ENCODE measurements around the gene S1PR3.

Gene S1PR3

GRCh38 chr9:89046832-89047231 lies 55.6 kb downstream of the S1PR3 start:
- no peak overlapping the region for H3K27ac ChIP-seq (ENCODE audit: insufficient read depth, low read length, poor library complexity, severe bottlenecking)
- no peak overlapping the region for H3K4me3 ChIP-seq (ENCODE audit: insufficient read depth, low read depth, low read length, poor library complexity, severe bottlenecking)
- no peaks in the 10 kb centered on the region for H3K4me1 ChIP-seq (ENCODE audit: control insufficient read depth, insufficient read depth, low read length, poor library complexity, severe bottlenecking)
- H3K36me3 ChIP-seq (ENCODE audit: control insufficient read depth, insufficient read depth, low read length) = no peaks in the 10 kb centered on the region
- no peaks in the 10 kb centered on the region for H3K27me3 ChIP-seq (replicated peaks; ENCODE audit: control insufficient read depth, insufficient read depth, low read length, poor library complexity, severe bottlenecking)
- DNase-seq = no peak
- H3K9me3 ChIP-seq (ENCODE audit: control insufficient read depth, low read length) = no peaks in the 10 kb centered on the region

GRCh38 chr9:89047667-89048066 lies 56.4 kb downstream of the S1PR3 start:
- no peaks in the 10 kb centered on the region for H3K27me3 ChIP-seq (replicated peaks; ENCODE audit: control insufficient read depth, insufficient read depth, low read length, poor library complexity, severe bottlenecking)
- no peak overlapping the region for H3K27ac ChIP-seq (ENCODE audit: insufficient read depth, low read length, poor library complexity, severe bottlenecking)
- no peak for DNase-seq
- H3K4me3 ChIP-seq (ENCODE audit: insufficient read depth, low read depth, low read length, poor library complexity, severe bottlenecking) = no peak overlapping the region
- no peaks in the 10 kb centered on the region for H3K36me3 ChIP-seq (ENCODE audit: control insufficient read depth, insufficient read depth, low read length)
- H3K4me1 ChIP-seq (ENCODE audit: control insufficient read depth, insufficient read depth, low read length, poor library complexity, severe bottlenecking) = no peaks in the 10 kb centered on the region
- no peaks in the 10 kb centered on the region for H3K9me3 ChIP-seq (ENCODE audit: control insufficient read depth, low read length)

GRCh38 chr9:89048616-89049015 lies 57.3 kb downstream of the S1PR3 start:
- Histone ChIP-seq H3K4me3 (ENCODE audit: insufficient read depth, low read depth, low read length, poor library complexity, severe bottlenecking) (no peak overlapping the region), H3K4me1 (ENCODE audit: control insufficient read depth, insufficient read depth, low read length, poor library complexity, severe bottlenecking) (no peaks in the 10 kb centered on the region), H3K27ac (ENCODE audit: insufficient read depth, low read length, poor library complexity, severe bottlenecking) (no peak overlapping the region), H3K27me3 (replicated peaks; ENCODE audit: control insufficient read depth, insufficient read depth, low read length, poor library complexity, severe bottlenecking) (no peaks in the 10 kb centered on the region), H3K36me3 (ENCODE audit: control insufficient read depth, insufficient read depth, low read length) (no peaks in the 10 kb centered on the region), H3K9me3 (ENCODE audit: control insufficient read depth, low read length) (no peaks in the 10 kb centered on the region)
- DNase-seq = no peak

GRCh38 chr9:89049646-89050045 lies 58.4 kb downstream of the S1PR3 start:
- H3K9me3 ChIP-seq (ENCODE audit: control insufficient read depth, low read length) = no peaks in the 10 kb centered on the region
- H3K4me3 ChIP-seq (ENCODE audit: insufficient read depth, low read depth, low read length, poor library complexity, severe bottlenecking) = no peak overlapping the region
- no peaks in the 10 kb centered on the region for H3K4me1 ChIP-seq (ENCODE audit: control insufficient read depth, insufficient read depth, low read length, poor library complexity, severe bottlenecking)
- no peaks in the 10 kb centered on the region for H3K36me3 ChIP-seq (ENCODE audit: control insufficient read depth, insufficient read depth, low read length)
- no peak for DNase-seq
- no peaks in the 10 kb centered on the region for H3K27me3 ChIP-seq (replicated peaks; ENCODE audit: control insufficient read depth, insufficient read depth, low read length, poor library complexity, severe bottlenecking)
- no peak overlapping the region for H3K27ac ChIP-seq (ENCODE audit: insufficient read depth, low read length, poor library complexity, severe bottlenecking)

GRCh38 chr9:89051421-89052025 lies 60.3 kb downstream of the S1PR3 start:
- Histone ChIP-seq H3K27ac (ENCODE audit: insufficient read depth, low read length, poor library complexity, severe bottlenecking) (no peak overlapping the region), H3K27me3 (replicated peaks; ENCODE audit: control insufficient read depth, insufficient read depth, low read length, poor library complexity, severe bottlenecking) (no peaks in the 10 kb centered on the region), H3K4me3 (ENCODE audit: insufficient read depth, low read depth, low read length, poor library complexity, severe bottlenecking) (no peak overlapping the region), H3K4me1 (ENCODE audit: control insufficient read depth, insufficient read depth, low read length, poor library complexity, severe bottlenecking) (no peaks in the 10 kb centered on the region), H3K36me3 (ENCODE audit: control insufficient read depth, insufficient read depth, low read length) (no peaks in the 10 kb centered on the region), H3K9me3 (ENCODE audit: control insufficient read depth, low read length) (no peaks in the 10 kb centered on the region)
- DNase-seq = no peak

- Histone ChIP-seq H3K4me1 (ENCODE audit: control insufficient read depth, insufficient read depth, low read length, poor library complexity, severe bottlenecking) (no peaks in the 10 kb centered on the region), H3K36me3 (ENCODE audit: control insufficient read depth, insufficient read depth, low read length) (no peaks in the 10 kb centered on the region), H3K9me3 (ENCODE audit: control insufficient read depth, low read length) (no peaks in the 10 kb centered on the region), H3K27me3 (replicated peaks; ENCODE audit: control insufficient read depth, insufficient read depth, low read length, poor library complexity, severe bottlenecking) (no peaks in the 10 kb centered on the region), H3K27ac (ENCODE audit: insufficient read depth, low read length, poor library complexity, severe bottlenecking) (no peak overlapping the region), H3K4me3 (ENCODE audit: insufficient read depth, low read depth, low read length, poor library complexity, severe bottlenecking) (no peak overlapping the region)
- DNase-seq = no peak
Observed at GRCh38 chr9:89052470-89053097, 61.3 kb downstream of the S1PR3 start.

- Histone ChIP-seq H3K9me3 (ENCODE audit: control insufficient read depth, low read length) (no peaks in the 10 kb centered on the region), H3K4me3 (ENCODE audit: insufficient read depth, low read depth, low read length, poor library complexity, severe bottlenecking) (no peak overlapping the region), H3K27me3 (replicated peaks; ENCODE audit: control insufficient read depth, insufficient read depth, low read length, poor library complexity, severe bottlenecking) (no peaks in the 10 kb centered on the region), H3K4me1 (ENCODE audit: control insufficient read depth, insufficient read depth, low read length, poor library complexity, severe bottlenecking) (no peaks in the 10 kb centered on the region), H3K27ac (ENCODE audit: insufficient read depth, low read length, poor library complexity, severe bottlenecking) (no peak overlapping the region), H3K36me3 (ENCODE audit: control insufficient read depth, insufficient read depth, low read length) (no peaks in the 10 kb centered on the region)
- DNase-seq = no peak
Observed at GRCh38 chr9:89053301-89053700, 62.0 kb downstream of the S1PR3 start.

Measured in effector memory CD4-positive, alpha-beta T cell (primary cell).